COR-L47 (cell line): ENCODE results near the gene MEP1B.

Source experiments
- DNase-seq: peaks from one replicate; lab custom pipeline; 2025; lab: John Stamatoyannopoulos, UW

MEP1B gene

GRCh38 chr18:32267463-32267862 lies 77.6 kb downstream of the MEP1B start:
- no peak for DNase-seq
